ENCODE data around the gene CDK12. TPM values are rescaled to one million over a fixed set of nuclear protein-coding genes. Genes with fewer than 3 reads are reported as not detected.
A peak's percentile ranks its signal among the peaks of the same experiment; 100 is the strongest.

Gene CDK12
- total and polyA plus RNA-seq, 12 donors, result 7.2 to 206 (median 44.2) TPM

DNA sequence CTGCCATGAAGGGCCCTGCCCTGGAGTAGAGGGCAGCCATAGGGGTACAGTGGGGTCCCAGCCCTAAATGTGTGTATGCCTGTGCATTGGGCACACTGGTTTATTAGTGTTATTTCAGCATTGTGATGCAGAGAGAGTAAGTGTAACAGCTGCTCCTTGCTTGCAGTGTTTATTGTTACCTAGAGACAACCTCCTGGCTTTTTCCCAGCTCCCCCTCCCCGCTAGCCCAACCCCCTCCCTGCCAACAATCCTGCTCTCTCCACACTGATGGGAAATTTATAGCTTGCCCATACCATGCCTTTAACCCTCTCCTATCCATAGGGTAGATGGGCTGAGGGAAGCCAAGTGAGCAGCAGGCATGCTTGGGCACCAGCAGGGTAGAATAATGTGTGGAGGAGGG, 95.1 kb downstream of the CDK12 start:
- Histone ChIP-seq H3K27ac (no peak overlapping the region), H3K36me3 (replicated peaks in 1 of 2) (peaks cover 0 to 36% of the 10 kb centered on the region in 2 donors), H3K9me3 (replicated peaks in 1 of 3) (no peaks in the 10 kb centered on the region), H3K4me1 (replicated peaks in 1 of 2) (peaks cover 0 to 5% of the 10 kb centered on the region in 2 donors), H3K27me3 (no peaks in the 10 kb centered on the region), H3K4me3 (no peak overlapping the region)
- intact Hi-C loops (cut with DNase I), result no loop called here
- DNase-seq, result no peak
- whole genome bisulfite sequencing, 4 donors, result 55 to 88% (median 67%) methylated on average over 1 of the region's 1 CpG
- TF ChIP-seq, protein P1, sequence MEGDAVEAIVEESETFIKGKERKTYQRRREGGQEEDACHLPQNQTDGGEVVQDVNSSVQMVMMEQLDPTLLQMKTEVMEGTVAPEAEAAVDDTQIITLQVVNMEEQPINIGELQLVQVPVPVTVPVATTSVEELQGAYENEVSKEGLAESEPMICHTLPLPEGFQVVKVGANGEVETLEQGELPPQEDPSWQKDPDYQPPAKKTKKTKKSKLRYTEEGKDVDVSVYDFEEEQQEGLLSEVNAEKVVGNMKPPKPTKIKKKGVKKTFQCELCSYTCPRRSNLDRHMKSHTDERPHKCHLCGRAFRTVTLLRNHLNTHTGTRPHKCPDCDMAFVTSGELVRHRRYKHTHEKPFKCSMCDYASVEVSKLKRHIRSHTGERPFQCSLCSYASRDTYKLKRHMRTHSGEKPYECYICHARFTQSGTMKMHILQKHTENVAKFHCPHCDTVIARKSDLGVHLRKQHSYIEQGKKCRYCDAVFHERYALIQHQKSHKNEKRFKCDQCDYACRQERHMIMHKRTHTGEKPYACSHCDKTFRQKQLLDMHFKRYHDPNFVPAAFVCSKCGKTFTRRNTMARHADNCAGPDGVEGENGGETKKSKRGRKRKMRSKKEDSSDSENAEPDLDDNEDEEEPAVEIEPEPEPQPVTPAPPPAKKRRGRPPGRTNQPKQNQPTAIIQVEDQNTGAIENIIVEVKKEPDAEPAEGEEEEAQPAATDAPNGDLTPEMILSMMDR (IDR thresholded peaks at IDR 0.05), result no peak

DNA sequence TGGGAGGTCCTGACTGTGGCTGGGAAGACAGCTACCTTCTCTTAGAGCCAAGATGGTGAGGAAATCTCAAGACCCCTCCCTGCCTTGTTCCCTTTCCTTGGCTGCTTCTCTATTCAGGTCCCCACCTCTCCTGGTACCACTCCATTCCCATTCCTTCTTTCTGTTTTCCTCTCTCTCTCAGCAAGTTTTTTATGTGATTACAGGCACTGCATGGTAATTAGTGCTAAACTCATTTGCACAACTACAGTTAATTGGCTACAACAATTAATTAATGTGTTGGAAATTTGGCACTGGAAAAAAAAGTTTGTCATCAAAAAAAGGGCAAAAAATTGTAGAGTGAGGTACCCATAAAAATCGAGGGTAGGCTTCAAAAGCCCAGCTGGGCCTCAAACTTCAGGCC, 101.1 kb downstream of the CDK12 start:
- H3K4me1 ChIP-seq (replicated peaks in 1 of 2), result peaks cover 4 to 16% of the 10 kb centered on the region in 2 donors
- peaks cover 0 to 16% of the 10 kb centered on the region in 2 donors for H3K36me3 ChIP-seq (replicated peaks in 1 of 2)
- intact Hi-C loops (cut with DNase I), result no loop called here
- 35 to 58% (median 55%) methylated on average over 1 of the region's 1 CpG for WGBS, 4 donors
- no peak for DNase-seq
- H3K27ac ChIP-seq, result no peak overlapping the region
- H3K9me3 ChIP-seq (replicated peaks in 1 of 3), result no peaks in the 10 kb centered on the region
- TF ChIP-seq, protein P1 (IDR thresholded peaks at IDR 0.05), result no peak
- no peak for TF ChIP-seq POLR2A (IDR thresholded peaks at IDR 0.05)
- H3K27me3 ChIP-seq, result no peaks in the 10 kb centered on the region
- H3K4me3 ChIP-seq, result no peak overlapping the region

DNA sequence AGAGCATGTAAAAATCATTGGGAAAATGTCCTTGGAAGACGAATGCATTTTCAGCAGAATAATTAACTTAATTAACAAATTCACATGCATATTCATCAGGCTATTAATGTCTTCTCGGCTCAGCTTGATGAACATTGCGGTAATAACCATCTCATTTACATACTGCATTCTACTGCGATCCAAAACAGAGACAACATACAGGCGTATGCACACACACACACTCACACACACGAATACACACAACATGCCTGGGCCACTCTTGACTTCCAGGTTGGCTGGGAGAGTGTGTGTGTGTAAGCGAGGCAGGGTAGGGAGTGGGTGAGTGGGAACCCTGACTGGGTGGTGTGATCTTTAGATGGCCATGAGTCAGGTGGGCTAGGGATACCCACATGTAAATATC, 101.7 kb downstream of the CDK12 start:
- Histone ChIP-seq H3K36me3 (replicated peaks in 1 of 2) (peaks cover 0 to 11% of the 10 kb centered on the region in 2 donors), H3K27me3 (no peaks in the 10 kb centered on the region), H3K4me3 (no peak overlapping the region), H3K4me1 (replicated peaks in 1 of 2) (peaks cover 4 to 16% of the 10 kb centered on the region in 2 donors), H3K9me3 (replicated peaks in 1 of 3) (no peaks in the 10 kb centered on the region), H3K27ac (peak overlapping the region in 1 of 5 donors; percentile 65)
- intact Hi-C loops (cut with DNase I), result no loop called here
- TF ChIP-seq POLR2A (IDR thresholded peaks at IDR 0.05), result no peak
- TF ChIP-seq, protein P1 (IDR thresholded peaks at IDR 0.05), result no peak
- 65 to 76% (median 69%) methylated on average over 7 of the region's 7 CpGs for WGBS, 4 donors
- DNase-seq, result peak in 3 of 7 donors; percentile 30 to 35 (median 35)

DNA sequence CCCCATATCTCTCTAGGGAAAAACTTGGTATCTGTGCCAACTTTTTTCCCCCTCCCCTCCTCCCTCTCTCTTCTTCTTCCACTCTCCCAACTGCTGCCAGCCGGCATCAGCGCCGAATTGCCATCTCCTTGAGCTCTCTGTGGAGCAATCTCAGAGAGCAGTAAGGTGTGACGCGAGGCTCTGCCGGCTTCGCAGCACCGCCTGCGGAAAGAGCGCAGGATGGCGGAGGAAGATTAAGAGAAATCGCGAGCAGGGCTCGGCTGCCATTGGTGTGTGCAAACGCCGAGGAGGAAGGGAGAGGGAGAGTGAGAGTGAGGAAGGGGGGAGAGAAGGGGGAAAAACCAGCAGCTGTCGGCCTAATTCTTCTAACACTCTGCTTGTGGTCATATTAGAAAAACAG, 102.2 kb downstream of the CDK12 start:
- DNase-seq, result peak in 4 of 7 donors; percentile 22 to 34 (median 30)
- TF ChIP-seq POLR2A (IDR thresholded peaks at IDR 0.05), result no peak
- TF ChIP-seq, protein P1 (IDR thresholded peaks at IDR 0.05), result no peak
- no peaks in the 10 kb centered on the region for H3K9me3 ChIP-seq (replicated peaks in 1 of 3)
- WGBS, 4 donors, result 47 to 70% (median 60%) methylated on average over 17 of the region's 17 CpGs
- no peak overlapping the region for H3K4me3 ChIP-seq
- peaks cover 0 to 10% of the 10 kb centered on the region in 2 donors for H3K36me3 ChIP-seq (replicated peaks in 1 of 2)
- H3K4me1 ChIP-seq (replicated peaks in 1 of 2), result peaks cover 4 to 16% of the 10 kb centered on the region in 2 donors
- intact Hi-C loops (cut with DNase I), result no loop called here
- H3K27me3 ChIP-seq, result no peaks in the 10 kb centered on the region
- no peak overlapping the region for H3K27ac ChIP-seq

All from adrenal gland (tissue), 12 donors.